ENCODE results near the gene SH3BP4.

SH3BP4 gene

DNA sequence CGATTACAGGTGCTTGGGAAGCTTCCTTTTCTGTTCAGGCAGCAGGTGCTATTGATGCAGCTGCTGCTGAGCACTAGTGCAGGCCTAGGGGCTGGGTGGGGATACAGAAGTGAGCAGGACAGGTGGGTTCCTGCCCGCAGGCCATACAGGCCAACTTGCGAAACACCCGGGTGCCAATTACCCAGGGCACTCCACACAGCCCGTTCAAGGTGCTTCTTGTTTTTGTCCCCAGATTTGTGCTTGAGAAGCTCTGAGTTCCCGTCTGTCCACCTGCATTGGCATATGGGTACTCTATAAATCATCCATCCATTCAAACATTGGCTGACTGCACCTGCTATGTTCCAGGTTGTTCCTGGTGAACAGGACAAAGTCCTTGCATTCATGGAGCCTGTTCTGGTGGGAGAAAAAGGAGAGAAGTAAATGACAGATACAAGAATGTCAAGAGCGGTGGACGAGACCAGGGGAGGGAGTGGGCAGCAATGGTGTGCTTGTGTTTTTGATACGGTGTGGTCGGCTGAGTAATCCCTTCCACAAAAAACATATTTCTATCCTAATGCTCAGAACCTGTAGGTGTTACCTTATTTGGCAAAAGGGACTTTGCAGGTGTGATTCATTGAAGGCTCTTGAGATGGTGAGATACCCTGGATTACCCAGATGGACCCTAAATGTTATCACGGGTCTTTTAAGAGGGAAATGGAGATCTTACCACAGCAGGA lies 31.4 kb downstream of the SH3BP4 start:
- no peak for DNase-seq

DNA sequence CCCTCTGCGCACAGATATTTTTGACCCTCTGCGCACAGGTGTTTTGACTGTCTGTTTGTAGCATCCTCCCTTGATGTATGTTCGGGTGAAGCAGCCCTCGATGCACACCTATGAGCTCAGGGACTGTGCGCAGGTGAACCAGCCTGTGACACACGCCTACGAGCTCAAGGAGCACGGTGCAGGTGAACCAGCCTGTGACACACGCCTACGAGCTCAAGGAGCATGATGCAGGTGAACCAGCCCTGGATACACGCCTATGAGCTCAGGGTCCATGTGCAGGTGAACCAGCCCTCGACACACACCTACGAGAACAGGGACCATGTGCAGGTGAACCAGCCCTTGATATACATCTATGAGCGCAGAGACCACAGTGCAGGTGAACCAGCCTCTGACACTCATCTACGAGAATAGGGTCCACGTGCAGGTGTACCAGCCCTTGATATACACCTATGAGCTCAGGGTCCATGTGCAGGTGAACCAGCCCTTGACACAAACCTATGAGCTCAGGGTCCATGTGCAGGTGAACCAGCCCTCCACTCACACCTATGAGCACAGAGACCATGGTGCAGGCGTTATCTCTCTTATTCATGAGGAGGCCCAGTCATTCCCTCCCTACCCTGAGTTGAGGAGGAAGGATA lies 33.9 kb downstream of the SH3BP4 start:
- no peak for DNase-seq

- DNase-seq, result no peak
Measured at GRCh38 chr2:234986390-234986789, 34.6 kb downstream of the SH3BP4 start.

- DNase-seq, result no peak
Measured at GRCh38 chr2:234986876-234987720, 35.3 kb downstream of the SH3BP4 start.

GRCh38 chr2:234987754-234988153 lies 35.9 kb downstream of the SH3BP4 start:
- DNase-seq, result no peak

- no peak for DNase-seq
Measured at GRCh38 chr2:234988491-234988890, 36.7 kb downstream of the SH3BP4 start.

GRCh38 chr2:234989183-234989701 lies 37.4 kb downstream of the SH3BP4 start:
- no peak for DNase-seq

GRCh38 chr2:234990300-234990699 lies 38.5 kb downstream of the SH3BP4 start:
- DNase-seq, result no peak

DNA sequence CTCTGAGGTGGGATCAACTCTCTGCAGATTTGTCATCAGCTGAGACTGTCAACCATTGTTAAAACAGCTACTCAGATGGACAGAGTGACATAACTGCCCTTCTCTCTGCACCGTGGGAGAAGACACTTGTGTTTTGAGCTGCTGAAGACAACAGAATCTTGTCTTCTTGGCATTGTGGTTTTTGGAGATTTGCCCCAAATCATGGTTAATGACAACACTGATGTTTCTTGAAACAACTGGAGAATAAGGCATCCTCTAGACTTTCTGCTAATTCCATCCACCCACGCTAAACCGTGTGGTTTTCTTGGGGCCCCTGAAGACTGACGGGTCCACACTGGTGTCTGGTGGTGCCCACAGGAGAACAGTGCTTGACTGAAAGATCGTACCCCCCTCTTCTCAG lies 39.5 kb downstream of the SH3BP4 start:
- no peak for DNase-seq

- no peak for DNase-seq
Measured at GRCh38 chr2:234991793-234992192, 40.0 kb downstream of the SH3BP4 start.

DNA sequence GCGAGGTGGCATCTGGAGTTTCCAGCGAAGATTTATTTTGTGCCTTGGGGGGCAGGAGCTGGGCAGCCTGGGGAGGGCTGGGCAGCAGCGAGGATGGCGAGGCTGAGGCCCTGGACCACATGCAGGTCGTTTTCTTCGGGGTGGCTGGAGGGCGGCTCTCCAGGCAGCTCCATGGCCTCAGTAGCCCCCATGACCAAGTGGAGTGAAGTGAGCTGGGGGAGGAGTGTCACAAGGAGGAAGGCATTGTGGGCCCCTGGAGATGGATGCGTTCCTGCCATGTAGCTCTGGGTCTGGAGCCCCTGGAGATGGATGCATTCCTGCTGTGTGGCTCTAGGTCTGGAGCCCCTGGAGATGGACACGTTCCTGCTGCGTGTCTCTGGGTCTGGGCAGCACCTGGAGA lies 40.4 kb downstream of the SH3BP4 start:
- no peak for DNase-seq

DNA sequence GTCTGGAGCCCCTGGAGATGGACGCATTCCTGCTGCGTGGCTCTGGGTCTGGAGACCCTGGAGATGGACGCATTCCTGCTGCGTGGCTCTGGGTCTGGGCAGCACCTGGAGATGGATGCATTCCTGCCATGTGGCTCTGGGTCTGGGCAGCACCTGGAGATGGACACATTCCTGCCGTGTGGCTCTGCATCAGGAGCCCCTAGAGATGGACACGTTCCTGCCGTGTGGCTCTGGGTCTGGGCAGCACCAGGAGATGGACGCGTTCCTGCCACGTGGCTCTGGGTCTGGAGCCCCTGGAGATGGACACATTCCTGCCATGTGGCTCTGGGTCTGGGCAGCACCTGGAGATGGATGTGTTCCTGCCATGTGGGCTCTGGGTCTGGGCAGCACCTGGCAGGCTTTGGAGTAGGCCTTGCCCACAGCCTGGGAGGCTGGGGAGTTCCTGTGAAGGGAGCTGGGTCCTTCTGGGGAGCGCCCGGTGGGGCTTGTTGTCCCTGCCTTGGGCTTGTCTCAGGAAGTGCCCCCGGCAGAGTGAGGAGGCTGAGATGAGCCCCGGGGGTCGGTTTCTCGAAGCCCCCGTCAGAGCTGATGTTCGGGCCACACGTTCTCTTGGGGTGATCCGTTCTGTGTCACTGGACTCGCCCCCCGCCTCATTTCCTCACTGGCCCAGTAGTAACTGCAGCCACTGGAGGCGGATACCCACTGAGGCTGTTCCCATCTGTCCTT lies 41.0 kb downstream of the SH3BP4 start:
- no peak for DNase-seq

GRCh38 chr2:234993541-234993981 lies 41.7 kb downstream of the SH3BP4 start:
- DNase-seq, result no peak

DNA sequence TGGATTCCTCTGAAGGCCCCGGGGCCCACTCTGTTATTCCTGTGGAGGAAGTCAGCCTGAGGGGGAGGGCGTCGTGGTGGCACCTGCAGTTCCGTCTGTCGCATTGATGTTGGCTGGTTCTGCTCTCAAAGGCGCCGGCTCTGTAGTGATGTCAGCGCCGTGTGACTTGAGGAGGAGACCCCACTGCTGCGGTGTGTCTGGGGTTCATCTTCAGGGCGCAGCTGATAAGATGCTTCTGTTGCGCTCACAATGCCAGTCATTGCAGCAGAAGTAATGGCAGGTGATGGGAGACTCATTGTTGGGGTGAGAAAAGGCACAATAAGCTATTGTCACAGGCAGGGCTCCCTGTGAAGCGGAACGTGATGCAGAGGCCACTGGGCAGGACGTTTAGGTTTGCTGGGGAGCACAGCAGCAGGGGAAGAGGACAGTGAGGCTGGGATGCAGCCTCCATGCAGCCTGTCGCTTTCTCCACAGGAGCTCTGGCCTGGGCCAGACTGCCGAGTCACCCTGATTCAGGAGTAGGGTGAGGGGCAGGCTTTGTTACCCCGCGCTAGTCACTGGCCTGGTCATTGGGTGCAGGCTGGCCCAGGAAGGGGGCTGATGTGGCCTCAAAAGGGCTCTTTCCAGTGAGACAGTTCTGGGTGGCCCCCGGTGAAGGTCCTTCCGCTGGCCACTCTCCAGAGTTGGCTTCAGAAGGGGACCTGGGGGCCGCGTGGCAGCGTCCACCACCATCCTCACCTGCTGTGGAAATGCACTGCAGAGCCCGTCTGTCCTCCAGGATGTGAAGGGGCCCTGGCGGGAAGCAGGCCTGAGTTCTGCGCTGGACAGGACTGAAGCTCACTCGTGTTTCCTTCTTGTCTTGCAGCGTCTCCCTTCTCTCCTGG lies 42.9 kb downstream of the SH3BP4 start:
- no peak for DNase-seq

GRCh38 chr2:234995332-234996068 lies 43.7 kb downstream of the SH3BP4 start:
- no peak for DNase-seq

DNA sequence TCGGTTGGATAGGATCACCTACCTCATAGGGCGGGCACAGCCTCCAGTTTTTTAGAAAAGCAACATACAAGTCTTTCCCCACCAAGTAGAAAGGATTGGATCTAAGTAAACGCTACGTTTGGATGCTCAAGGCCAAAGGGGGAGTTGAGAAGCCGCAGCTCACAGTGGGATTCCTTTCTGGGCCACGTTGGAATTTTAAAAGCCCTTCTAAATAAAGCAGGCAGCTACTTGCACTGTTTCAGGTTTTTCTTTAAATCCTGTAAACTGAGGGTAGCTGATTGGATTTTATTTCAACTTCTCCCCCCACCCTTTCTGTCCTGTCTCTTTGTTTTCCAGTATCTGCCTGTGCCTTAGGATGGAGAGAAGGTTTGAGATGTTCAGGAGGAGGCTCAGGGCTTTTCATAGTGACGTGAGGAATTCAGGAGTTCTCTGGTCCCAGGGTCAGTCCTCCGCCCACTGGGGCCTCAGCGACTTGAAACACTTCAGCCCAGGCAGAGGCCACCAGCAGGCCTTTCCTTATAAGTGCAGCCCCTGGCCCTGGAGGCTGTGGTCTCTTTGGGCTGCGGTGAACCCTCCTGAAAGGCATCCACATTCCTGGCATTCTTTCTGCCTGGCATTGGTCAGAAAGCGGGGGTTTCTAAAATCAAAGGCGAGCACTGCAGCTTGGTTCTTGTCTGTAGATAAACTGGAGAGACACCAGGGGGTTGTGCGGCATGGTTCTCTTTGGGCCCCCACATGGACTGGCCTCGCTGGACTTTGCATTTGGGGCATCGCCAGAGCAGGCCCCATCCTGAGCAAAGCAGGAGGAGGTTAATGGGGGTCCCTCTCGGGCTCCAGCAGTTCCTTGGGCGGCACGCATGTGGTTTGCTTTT lies 44.5 kb downstream of the SH3BP4 start:
- no peak for DNase-seq

DNA sequence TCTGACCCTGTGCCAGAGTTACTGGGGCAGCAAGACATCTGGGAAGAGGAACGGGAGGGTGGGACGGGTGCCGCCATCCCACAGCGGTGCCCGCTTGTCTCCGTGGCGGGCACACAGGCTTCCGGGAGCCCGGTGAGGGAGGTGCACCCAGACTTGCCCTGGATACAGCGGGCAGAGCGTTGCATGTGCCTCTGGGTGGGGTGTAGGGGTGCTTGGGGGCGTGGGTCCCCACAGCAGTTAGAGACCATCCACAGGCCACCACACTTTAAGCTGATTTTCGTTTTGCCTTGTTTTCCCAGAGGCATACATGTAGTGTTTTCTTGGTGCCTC lies 45.1 kb downstream of the SH3BP4 start:
- no peak for DNase-seq

DNA sequence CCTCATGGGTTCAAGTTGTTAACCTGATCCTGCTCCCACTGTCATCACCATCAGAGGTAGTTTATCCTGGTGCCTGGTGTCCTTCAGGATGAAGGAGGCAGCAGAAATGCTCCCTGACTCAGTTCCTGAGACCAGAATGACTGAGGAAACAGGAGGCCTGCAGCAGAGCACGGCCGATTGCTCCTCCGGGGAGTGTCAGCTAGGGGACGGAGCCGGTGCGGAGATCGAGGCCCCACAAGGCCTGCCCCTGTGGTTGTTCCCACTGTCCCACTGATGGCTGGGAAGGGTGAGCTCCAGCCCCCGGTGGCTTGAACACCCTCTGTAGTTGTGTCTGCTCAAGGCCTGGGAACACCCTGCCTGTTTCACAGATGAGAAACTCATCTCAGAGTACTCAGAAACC lies 45.6 kb downstream of the SH3BP4 start:
- DNase-seq, result peak; percentile 24

DNA sequence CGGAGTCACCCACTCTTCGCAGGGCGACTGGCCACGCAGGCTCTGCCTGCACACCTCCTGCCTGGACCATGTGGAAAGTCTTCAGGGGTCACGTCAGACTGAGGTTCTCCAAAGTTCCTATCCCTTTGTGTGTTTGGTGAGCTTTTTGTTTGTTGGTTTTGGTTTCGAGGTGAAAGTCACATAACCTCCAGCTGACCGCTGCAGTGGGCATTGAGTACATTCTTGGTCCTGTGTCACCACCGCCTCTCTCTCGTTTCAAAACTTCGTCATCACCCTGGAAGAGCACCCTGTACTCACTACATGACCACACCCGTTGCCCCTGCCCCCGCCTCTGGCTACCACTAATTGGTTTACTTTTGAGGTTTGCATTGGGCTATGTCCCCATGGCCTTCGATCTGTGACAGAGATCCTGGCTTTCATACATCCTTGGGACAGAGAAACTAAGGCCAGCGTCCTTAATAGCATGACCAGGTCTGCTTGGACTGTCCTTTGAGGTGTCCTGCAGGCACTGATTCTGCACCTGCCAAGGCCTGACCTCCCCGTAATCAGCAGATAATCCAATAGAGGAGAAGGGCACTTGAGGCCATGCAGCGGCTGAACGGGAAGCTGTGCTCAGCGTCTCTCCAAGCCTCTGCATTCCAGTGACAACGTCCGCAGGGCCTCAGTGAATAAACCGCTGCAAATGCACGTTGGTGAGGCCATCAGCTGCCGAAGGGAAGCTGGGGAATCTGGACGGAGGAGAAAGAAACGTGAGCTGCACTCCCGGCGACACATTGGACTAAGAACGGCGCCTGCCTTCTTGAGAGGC lies 46.8 kb downstream of the SH3BP4 start:
- DNase-seq, result peak; percentile 84
